HG03095 (cell line): ENCODE results near the gene DPEP2.
A peak's percentile ranks its signal among the peaks of the same experiment; 100 is the strongest.
"Not testable (repeated sequence)": the region's sequence is repeated elsewhere in the genome, so short reads cannot be mapped to it uniquely, and the experiment has no call there.

Experiments
- ATAC-seq: cut with Tn5 transposase; IDR thresholded peaks from one replicate; pipeline ENCODE4 v1.9.1; 2021; ENCODE audit warnings: moderate library complexity; ENCODE audit not compliant: unreplicated experiment

The DPEP2 gene, protein sequence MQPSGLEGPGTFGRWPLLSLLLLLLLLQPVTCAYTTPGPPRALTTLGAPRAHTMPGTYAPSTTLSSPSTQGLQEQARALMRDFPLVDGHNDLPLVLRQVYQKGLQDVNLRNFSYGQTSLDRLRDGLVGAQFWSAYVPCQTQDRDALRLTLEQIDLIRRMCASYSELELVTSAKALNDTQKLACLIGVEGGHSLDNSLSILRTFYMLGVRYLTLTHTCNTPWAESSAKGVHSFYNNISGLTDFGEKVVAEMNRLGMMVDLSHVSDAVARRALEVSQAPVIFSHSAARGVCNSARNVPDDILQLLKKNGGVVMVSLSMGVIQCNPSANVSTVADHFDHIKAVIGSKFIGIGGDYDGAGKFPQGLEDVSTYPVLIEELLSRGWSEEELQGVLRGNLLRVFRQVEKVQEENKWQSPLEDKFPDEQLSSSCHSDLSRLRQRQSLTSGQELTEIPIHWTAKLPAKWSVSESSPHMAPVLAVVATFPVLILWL

DNA sequence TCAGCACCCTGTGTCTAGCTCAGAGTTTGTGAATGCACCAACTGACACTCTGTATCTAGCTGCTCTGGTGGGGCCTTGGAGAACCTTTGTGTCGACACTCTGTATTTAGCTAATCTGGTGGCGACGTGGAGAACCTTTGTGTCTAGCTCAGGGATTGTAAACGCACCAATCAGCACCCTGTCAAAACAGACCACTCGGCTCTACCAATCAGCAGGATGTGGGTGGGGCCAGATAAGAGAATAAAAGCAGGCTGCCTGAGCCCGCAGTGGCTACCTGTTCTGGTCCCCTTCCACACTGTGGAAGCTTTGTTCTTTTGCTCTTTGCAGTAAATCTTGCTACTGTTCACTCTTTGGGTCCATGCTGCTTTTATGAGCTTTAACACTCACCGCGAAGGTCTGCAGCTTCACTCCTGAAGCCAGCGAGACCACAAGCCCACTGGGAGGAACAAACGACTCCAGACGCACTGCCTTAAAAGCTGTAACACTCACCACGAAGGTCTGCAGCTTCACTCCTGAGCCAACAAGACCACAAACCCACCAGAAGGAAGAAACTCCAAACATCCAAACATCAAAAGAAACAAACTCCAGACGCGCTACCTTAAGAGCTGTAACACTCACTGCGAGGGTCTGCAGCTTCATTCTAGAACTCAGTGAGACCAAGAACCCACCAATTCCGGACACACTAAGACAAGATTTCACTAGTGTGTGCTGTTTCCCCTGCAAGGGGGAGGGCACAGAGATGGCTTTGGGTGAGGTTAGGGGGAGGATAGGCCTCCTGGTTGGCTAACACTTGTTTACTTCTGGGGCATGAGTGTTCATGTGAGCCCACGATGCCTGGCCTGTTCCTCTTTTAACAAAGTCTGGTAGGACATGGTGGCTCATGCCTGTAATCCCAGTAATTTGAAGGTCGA is at the start of gene DPEP2:
Gene DPEP2 (minus strand): TSS at position 706 of the 910 bp plus-strand sequence. CDS start 6,272 bp downstream, outside the sequence.
- not testable (repeated sequence) for ATAC-seq

DNA sequence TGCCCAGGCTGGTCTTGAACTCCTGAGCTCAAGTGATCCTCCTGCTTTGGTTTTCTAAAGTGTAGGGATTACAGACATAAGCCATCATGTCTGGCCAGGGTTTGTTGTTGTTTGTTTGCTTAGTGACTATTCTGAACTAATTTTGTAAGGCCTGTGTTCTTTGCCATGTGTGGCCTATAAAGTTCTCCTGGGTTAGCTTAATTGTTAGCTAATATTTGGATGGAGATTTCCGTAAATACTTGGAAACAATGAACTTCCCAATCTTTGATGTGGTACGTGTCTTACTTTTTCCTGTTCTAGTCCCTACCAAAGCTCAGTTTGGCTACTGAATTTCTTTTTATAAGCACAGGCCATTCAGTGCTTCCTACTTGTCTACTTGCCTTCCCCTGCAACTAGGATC is 48.7 kb upstream of the DPEP2 start:
- no peak for ATAC-seq

DNA sequence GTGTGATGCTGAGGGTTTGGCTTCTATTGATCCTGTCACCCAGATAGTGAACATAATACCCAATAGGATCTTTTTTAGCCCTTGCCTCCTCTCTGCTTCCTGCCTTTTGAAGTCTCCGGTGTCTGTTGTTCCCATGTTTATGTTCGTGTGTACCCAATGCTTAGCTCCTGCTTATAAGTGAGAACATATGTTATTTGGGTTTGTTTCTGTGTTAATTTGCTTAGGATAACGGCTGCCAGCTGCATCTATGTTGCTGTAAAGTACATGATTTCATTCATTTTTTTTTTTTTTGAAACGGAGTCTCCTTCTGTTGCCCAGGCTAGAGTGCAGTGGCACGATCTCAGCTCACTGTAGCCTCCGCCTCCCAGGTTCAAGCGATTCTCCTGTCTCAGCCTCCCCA is 46.8 kb upstream of the DPEP2 start:
- ATAC-seq: no peak

DNA sequence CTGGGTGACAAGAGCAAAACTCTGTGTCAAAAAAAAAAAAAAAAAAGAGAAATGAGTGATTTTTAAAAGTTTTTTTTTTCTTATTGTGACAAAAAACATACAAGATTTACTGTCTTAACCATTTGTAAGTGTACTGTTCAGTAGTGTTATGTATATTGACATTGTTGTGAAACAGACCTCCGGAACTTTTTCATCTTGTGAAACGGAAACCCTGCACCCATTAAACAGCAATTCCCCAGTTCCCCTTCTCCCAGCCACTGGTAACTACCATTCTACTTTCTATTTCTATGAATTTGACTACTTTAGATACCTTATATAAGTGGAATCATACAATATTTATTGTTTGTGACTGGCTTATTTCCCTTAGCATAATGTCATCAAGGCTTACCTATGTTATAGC is 42.5 kb upstream of the DPEP2 start:
- ATAC-seq: no peak

DNA sequence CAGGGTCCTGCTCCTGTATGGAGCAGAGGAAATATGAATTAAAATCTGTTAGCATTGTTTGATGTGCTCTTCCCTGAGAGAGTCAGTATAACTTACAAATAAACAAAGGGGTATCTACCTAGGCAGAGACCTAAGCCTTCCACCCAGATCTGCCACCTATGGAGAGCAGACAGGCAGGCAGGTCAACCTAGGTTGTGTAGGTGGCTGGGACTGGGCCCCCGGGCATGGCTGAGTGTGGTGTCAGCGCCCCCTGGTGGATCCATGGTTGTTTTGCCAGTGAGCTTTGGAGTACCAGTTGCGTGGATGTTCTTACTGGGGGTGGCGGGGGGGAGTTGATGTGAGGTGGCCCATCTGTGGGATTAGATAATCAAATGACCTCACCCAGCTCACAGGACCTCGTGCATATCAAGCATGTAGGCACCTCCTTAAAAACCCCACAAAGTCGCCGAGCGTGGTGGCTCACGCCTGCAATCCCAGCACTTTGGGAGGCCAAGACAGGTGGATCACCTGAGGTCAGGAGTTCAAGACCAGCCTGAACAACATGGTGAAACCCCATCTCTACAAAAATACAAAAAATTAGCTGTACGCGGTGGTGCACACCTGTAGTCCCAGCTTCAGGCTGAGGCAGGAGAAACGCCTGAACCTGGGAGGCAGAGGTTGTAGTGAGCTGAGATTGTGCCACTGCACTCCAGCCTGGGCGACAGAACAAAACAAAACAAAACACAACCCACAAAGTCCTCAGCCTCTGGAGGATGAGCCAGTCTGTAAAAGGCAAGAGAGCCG is 41.4 kb upstream of the DPEP2 start:
- peak; percentile 56 for ATAC-seq

DNA sequence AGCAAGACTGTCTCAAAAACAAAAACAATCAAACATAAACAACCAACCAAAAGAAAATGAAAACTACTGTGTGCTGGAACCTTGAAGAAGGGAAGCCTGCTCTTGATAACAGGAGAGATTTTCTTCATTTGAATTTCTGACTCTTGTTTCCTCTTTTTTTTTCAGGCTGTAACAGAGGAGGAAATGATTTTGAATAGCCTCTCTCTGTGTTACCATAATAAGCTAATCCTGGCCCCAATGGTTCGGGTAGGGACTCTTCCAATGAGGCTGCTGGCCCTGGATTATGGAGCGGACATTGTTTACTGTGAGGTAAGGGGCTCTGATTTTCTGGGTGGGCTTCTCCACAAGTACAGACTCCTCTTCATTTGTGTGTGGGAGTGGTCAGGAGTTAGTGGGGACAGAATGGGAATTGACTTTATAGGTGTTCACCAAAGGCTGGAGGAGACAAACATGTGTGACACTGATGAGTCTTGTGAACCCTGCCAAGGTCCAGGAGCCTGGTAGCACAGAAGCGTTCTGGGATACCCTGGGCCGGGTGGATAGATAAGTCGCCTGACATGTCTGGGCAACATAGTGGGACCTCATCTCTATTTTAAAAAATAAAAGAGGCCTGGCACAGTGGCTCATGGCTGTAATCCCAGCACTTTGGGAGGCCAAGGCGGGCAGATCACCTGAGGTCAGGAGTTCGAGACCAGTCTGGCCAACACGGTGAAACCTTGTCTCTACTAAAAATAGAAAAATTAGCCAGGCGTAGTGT is 38.7 kb upstream of the DPEP2 start:
- ATAC-seq: no peak

DNA sequence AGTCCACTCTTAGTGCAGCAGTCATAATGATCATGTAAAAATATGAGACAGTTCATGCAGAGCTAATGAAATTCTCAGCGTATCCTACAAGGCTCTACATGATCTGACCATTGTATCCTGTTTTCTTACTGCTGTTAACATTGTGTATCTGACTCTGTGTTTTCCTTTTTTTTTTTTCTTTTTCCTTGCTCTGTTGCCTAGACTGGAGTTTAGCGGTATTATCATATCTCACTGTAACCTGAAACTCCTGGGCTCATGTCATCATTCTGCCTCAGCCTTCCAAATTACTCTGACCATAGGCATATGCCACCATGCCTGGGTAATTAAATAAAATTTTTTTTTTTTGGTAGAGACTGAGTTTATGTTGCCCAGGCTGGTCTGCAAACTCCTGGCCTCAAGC is 35.9 kb upstream of the DPEP2 start:
- ATAC-seq: no peak

DNA sequence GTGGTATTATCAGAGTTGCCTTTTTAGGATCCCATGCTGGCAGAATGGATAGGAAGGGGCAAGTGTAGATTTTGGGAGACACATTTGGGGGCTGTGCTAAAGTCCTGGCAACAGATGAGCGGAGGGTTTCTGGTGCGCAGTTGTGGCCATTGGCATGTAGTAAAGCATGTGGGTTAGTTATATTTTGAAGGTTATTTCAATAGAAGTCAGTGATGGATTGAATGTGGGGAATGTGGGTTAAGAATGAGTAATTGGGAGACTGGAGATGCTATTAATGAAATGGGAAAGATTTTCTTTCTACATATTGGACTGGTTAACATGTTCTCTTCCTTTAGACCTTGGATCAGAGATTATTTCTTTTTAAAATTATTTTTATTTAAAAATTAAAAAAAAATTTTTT is 33.8 kb upstream of the DPEP2 start:
- ATAC-seq: no peak

DNA sequence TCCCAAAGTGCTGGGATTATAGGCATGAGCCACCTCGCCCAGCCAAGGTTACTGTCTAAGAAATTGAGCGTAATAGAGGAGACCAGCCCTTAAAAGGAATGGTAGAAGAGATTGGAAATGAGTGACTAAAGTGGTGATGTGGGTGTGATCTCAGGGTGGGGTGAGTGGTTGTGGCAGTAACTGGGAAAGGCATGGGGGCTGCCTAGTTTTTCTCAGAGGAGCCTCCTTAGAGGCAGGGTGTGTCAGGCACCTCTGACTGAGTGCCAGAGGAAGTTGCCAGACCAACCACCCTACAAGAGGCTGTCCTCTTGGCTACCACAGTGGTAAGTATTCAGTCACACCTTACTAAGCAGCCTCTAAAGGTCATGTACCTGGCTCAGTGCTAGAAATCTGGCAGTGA is 32.7 kb upstream of the DPEP2 start:
- ATAC-seq: no peak

DNA sequence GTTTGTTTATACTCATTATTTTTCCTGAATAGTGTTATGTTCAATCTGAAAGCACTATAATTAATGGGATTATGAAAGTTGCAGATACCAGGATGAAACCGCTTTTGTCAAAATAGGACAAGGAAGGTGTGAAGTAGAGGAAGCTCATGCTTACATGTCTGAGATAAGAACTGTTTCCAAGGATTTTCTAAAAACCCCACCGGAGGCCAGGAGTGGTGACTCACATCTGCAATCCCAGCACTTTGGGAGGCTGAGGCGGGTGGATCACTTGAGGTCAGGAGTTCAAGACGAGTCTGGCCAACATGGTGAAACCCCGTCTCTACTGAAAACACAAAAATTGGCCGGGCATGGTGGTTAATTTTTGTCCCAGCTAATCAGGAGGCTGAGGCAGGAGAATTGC is 30.8 kb upstream of the DPEP2 start:
- not testable (repeated sequence) for ATAC-seq

DNA sequence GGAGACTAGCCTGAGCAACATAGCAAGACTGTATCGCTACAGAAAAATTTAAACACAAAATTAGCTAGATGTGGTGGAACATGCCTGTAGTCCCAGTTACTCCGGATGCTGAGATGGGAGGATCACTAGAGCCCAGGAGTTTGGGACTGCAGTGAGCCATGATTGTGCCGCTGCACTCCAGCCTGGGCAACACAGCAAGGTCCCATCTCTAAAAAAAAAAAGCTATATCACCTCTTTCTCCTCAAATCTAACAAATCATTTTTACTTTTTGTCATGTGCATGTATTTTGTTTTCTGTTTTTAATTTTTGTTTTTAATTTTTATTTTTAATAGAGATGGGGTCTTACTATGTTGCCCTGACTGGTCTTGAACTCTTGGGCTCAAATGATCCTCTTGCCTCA is 29.7 kb upstream of the DPEP2 start:
- no peak for ATAC-seq

DNA sequence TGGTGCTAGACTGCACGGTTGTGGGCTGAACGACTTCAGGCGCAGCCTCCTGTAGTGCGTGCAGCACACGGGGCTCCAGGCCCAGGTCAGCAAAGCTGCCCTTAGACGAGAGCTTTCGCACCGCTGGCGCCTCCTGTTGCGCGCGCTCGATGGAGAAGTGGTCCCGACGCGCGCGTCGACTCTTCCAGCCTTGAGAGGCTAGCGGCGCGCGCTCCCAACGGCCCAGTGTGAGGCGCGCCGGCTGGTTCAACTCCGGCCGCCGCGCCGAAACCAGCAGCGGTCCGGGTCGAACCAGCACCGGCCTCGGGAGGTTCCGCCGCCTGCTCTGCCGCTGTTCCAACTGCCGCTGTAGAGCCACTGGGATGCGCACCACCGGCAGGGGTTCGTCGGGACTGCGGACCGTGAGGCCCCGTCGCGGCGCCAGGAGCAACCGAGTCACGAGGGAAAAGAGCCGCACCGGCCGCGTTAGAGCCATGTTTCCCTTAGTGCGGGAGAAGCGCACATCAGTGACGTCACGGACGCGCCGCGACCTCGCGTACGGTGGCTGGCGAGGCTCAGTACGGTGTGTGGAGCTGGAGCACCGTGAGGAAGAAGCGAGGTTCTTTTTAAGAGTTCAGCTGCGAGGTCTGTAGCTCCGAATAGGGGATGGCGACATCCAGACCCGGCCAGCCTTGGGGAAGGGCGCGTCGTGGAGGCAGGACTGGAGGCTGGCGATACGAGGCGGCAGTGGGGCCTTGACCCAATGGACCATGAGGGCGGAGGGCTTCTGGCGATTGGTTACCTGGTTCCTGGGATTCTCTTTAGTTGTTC is 23.6 kb upstream of the DPEP2 start, which contains the start of the genes DDX28 and DUS2:
Gene DDX28 (minus strand): TSS at position 505 of the 810 bp plus-strand sequence. CDS start 30 bp downstream, at position 475.
Gene DUS2 (plus strand): TSS at position 557 of the 810 bp plus-strand sequence. CDS start 14,740 bp downstream, outside the sequence.
- ATAC-seq: peak; percentile 61

DNA sequence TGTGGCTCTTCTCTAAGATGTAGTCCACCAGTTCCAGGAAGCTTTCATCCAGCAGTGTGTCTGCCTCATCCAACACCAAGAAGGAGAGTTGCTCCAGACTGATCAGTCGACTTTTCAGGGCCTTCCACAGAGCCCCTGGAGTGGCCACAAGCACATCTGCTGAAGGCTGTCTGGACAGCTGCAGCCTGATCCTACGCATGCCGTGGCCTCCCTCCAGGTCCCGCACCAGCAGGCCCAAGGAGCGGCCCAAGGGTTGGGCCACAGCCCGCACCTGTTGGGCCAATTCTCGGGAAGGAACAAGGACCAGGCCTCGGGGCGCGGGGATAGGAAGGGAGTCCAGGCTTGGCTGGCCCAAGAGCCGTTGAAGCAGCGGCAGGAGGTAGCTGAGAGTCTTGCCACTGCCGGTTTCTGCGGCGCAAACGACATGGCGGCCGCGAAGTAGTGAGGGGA is 23.0 kb upstream of the DPEP2 start:
- ATAC-seq: peak; percentile 2

DNA sequence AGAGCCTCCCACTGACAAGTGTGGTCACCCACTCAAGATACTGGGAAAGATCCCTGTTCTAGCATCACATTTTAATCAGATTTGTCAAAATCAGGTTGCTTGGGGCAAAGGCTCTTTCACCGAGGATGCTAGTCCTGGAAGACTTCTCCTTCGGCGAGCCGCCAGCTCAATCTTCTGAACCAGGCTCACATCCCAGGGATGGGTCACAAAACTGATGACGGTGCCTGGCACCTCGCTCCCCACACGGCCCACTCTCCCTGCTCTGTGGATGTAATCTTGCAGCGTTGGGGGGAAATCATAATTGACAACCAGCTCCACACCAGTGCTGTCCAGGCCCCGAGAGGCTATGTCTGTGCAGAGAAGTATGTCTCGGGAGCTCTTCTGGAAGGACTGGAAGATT is 22.2 kb upstream of the DPEP2 start:
- no peak for ATAC-seq

DNA sequence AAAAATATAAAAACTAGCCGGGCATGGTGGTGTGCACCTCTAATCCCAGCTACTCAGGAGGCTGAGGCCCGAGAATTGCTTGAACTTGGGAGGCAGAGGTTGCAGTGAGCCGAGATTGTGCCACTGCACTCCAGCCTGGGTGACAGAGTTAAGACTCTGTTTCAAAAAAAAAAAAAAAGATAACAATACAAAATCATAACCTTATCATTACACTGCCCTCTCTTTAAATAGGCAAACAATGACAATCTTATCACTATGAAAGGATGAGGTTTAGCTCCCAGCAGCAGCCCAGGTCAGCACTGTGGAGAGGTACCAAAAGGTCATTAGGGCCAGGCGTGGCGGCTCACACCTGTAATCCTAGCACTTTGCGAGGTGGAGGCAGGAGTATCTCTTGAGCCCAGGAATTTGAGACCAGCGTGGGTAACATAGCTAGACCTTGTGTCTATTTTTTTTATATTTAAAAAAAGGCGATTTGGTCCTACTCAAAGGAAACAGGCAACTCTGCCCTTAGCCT is 19.9 kb upstream of the DPEP2 start:
- ATAC-seq: no peak

DNA sequence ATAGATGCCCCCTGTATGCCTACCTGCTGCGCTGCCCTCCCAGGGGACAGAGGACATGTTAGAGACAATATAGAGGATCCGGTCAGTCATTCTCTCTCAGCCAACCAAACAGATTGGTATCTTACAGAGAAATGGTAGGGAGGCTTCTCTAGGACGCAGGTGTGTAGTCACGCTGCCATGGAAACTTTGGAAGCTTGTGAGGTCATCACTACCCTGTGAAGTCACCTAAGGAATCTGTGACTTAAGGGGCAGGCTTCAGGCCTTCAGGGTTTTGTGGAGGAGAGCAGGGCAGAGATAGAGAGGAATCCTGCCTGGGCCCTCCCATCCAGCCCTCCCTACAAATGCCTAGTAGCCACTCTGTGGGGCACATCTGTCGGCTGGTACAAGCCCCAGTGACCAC is 16.4 kb upstream of the DPEP2 start, which contains the start of gene DPEP2NB:
Gene DPEP2NB (minus strand): TSS at position 231 of the 400 bp plus-strand sequence. CDS start 141 bp downstream, at position 90.
- ATAC-seq: no peak

DNA sequence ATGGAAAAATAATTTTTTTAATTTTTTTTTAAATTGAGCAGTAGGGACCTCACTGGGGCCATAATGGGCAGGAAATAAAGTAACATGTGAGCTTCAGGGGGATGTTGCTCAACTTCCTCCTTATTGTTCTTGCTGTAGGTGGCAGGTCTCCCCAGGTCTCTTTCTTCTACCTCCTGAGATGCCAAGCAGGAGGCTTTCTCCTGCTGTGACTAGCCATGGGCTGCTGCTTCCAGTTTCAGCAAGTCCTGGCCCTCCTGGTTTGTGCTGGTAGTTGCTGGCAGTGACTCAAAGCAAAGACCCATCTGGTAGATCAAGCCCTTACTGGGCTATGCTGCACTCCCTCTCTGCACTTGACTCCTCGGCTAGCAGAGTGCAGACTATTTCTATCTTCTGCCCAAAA is 14.2 kb upstream of the DPEP2 start:
- no peak for ATAC-seq

DNA sequence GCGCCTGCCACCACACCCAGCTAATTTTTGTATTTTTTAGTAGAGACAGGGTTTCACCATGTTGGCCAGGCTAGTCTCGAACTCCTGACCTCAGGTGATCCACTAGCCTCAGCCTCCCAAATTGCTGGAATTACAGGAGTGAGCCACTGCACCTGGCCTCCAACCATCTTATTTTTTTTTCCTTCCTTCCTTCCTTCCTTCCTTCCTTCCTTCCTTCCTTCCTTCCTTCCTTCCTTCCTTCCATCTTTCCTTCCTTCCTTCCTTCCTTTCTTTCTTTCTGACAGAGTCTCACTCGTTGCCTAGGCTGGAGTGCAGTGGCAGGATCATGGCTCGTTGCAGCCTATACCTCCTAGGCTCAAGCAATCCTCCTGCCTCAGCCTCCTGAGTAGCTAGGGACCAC is 10.6 kb upstream of the DPEP2 start:
- ATAC-seq: not testable (repeated sequence)
